Occipital lobe (tissue), 2 donors: ENCODE measurements around the gene CGB7. TPM values are rescaled to one million over a fixed set of nuclear protein-coding genes. Genes with fewer than 3 reads are reported as not detected.
"Not testable (repeated sequence)": the region's sequence is repeated elsewhere in the genome, so short reads cannot be mapped to it uniquely, and the experiment has no call there.

Experiments used
- DNase-seq: peaks from one replicate; lab custom pipeline; 2025; lab: John Stamatoyannopoulos, UW
- total RNA-seq: library from RNA; depleted of rRNA; stranded (reverse); fragments of >200 nt; gene quantifications from one replicate; pipeline ENCODE4 v1.2.3, GENCODE V29; 2014

The CGB7 gene
- total RNA-seq = not detected

- no peak for DNase-seq
Observed at GRCh38 chr19:49057636-49058234, at the start of gene CGB7. TSS of gene CGB7 (minus strand) at chr19:49057749. CDS start at chr19:49055375, 2,374 bp downstream.

DNA sequence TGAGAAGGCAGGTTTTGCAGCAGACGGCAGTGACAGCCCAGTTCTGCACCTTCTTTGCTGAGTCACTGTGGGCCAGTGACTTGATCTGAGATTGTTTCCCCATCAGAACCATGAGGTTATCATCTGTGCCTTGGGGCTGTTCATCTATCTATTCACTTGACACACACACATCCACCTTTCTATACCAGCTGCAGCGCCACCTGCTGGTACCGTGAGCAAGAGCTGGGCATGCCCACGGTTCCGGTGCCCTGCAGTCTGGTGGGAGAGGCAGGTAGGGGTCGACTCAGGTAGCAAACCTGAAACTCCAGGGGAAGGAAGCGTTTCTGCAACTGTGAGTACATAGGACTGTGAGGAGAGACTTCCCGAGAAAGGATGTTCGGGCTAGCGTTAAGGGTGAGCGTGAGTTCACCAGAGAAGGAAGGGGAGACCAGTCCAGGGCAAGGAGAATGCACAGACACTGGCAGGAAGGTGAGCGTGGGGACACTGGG is 49.1 kb upstream of the CGB7 start:
- DNase-seq = peak; percentile 28

DNA sequence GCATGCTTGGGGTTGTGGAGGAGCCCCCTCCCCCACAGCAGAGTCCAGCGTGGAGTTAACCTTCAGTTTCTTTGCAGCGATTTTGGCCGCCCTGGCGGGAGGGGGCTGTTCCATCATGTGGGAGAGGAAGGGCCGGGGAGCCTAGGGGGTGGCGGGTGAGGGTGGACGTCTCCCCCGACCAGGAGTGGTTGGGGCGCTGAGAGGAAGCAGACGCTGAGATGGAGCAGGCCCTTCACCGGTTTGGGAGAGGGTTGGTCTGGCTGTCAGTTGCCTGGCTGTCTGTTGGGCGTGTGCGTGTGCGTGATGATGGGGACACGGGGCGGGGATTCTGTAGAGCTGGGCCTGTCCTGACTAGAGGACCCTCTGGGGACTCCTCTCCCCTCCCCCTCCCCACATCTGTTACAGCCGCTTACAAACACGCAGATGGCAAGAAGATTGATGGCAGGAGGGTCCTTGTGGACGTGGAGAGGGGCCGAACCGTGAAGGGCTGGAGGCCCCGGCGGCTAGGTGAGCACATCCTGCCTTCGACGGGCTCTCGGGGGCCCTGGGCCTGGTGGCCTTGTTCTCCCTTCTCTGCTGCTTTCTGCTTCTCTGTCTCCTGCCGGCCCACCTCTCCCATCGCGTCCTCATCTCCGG is 46.8 kb upstream of the CGB7 start:
- no peak for DNase-seq

DNA sequence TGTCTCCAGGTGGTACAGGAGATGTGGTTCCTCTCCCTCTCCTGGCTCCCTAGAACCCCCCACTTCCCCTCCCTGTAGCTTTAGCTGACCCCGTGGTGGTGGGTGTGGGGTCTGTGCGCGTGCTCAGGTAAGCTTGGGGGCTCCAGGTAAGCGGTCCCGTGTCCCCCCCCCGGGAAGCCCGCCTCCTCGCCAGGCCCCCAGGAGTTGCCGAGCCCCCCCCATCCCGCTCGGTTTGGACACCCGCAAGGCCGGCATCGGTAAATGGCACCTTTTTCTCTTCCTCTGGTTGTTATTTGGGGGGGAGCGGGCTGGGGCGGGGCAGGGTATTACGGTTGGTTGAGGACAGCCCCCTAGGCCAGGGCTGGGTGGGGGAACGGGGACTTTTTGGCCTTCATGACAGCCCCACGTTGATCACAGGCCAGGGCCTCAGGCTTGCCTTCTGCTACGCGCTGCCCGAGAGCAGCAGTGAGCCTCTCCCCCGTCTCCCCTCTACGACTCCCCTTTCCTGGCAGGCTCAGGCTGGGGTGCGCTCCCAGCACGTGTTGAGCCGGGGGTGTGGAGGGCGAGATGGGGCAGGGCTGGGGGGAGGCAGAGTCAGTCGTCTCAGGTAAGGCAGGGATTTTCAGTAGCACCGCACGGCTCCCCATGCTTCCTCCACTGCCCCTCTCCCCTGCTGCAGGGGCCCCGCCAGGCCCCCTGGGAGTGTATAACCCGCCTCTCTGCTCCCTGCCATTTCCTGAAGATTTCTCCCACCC is 46.0 kb upstream of the CGB7 start:
- no peak for DNase-seq

DNA sequence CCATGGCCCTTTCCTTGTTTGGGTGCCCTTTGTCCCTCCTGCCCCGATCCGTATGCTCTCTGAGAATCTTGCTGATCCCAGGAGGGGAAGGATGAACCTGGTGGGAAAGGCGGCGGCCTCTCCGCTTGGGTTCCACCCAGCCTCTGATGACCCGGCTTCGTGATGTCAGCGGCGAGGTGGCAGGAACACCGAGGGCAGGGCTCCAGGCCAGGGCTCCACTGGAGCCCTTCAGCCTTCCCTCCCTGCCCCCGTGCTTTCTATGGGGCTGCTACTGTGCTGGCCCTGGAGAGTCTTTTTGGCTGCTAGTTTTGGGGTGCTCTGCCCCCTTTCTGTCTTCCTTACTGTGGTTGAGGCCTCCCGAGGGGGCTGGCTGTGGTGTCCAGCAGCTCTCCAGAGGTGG is 44.8 kb upstream of the CGB7 start:
- DNase-seq = no peak

GRCh38 chr19:49101160-49101559 is 43.6 kb upstream of the CGB7 start:
- no peak for DNase-seq

DNA sequence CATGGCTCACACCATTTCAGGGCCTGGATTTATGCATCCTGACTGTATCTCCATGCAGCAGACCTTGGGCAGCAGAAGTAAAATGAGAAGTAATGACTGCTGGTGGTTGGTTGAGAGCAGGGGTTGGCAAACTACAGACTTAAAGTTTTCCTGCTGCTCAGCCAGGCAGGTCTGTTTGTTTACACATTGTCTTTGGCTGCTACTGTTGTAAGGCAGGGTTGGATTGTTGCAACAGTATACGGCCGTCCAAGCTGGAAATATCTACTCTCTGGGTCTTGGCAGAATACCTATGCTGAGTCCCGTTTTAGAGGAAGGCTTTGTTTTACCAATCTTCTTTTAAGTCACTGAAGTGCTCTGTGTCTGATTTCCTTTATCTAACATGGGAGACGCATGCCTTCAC is 41.2 kb upstream of the CGB7 start:
- DNase-seq = no peak

DNA sequence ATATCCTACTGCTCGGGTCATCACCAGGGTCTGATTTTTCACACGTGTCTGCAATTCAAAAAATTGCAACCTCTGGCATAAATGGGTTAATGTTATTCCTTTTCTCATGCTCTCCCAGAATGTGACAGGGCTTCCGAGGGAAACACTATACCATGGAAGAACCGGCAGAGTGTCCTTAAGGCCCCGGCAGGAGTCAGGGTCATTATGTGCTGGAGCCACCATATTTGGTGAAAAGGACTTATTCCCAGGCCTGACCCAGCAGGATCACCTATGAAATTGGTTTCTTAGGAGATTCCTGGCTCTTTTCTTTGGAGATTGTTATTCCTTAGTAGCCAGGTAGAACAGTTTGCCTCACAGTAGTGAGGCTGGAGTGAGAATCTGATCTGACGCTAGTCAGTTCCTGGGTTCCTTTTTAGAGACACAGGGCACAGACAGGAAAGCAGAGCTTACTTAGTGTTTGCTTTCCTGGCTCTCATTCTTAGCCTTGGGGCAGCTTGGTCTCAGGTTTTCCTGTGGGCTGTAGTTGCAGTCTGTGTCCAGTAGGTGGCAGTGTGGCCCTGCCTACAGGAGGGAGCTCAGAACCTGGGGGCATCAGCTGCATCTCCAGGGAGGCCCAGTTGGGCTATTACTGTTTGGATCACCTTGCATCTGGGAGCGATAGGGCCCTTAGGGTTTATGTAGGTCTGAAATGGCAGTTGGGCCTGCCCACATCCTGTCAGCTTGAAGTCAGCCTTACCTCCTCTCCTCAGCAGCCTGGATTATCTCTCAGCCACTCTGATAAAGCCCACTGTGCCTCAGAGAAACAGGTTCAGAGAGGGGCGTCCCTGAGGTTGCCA is 40.1 kb upstream of the CGB7 start:
- DNase-seq = peak; percentile 37

- no peak for DNase-seq
Observed at GRCh38 chr19:49094505-49095482, 37.2 kb upstream of the CGB7 start.

DNA sequence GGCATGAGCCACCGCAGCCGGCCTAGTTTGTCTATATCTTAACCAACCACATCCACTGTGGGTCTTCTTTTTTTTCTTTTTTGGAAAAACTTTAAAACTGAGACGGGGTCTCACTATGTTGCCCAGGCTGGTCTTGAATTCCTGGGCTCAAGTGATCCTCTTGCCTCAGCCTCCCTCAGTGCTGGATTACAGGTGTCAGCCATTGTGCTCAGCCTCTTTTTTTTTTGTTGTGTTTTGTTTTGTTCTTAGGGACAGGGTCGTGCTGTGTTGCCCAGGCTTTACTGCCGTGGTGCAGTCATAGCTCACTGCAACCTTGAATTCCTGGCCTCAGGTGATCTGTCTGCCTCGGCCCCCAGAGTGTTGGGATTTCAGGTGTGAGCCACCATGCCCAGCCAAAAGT is 35.1 kb upstream of the CGB7 start:
- DNase-seq = no peak

DNA sequence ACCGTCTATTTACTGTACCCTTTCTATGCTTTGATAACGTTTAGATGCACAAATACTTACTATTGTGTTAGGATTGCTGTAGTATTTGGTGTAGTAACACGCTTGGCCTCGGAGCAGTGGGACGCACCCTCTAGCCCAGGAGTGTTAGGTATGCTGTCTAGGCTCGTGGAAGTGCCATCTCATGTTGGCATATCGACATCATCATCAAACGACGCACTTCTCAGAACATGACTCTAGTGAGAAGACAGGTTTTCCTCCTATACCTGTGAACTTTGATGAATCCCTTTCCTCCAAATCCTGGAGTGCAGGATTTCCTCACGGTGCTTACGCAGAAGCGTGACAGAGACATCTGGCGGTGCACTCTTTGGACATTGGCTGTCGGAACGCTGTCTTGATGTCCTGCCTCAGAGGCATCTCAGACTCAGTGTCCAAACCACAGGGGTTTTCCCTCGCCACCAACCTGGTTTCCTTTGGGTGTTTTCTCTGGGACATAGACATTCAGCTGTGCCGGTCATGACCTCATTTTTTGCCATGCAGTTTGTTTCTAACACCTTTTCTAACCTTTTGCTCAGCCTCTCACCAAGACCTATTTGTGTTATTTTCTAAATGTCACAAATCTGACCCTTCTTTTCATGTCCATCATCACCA is 34.0 kb upstream of the CGB7 start:
- no peak for DNase-seq

- no peak for DNase-seq
Observed at GRCh38 chr19:49086296-49086695, 28.7 kb upstream of the CGB7 start.

DNA sequence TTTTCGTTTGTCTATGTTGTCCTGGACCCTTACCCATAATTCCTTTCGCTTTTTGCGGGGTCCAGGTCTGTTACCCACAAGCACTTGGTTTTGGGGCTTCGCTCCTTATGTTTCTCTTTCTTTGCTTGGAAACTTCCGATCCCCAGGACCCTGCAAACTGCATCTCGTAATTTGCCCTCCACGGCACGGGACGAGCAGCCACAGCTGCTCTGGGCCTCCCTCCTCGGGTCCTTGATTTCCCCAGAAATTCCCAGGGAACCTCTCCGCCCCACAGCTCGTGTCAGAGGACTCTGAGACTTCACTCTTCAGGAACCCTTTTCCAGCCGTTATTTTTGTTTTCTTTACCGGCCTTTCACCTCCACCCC is 28.3 kb upstream of the CGB7 start:
- no peak for DNase-seq

GRCh38 chr19:49085020-49085867 is 27.7 kb upstream of the CGB7 start, which contains the start of gene SNRNP70:
TSS of gene SNRNP70 (plus strand) at chr19:49085451. CDS start at chr19:49086415, 964 bp downstream.
- peak; percentile 95 for DNase-seq

DNA sequence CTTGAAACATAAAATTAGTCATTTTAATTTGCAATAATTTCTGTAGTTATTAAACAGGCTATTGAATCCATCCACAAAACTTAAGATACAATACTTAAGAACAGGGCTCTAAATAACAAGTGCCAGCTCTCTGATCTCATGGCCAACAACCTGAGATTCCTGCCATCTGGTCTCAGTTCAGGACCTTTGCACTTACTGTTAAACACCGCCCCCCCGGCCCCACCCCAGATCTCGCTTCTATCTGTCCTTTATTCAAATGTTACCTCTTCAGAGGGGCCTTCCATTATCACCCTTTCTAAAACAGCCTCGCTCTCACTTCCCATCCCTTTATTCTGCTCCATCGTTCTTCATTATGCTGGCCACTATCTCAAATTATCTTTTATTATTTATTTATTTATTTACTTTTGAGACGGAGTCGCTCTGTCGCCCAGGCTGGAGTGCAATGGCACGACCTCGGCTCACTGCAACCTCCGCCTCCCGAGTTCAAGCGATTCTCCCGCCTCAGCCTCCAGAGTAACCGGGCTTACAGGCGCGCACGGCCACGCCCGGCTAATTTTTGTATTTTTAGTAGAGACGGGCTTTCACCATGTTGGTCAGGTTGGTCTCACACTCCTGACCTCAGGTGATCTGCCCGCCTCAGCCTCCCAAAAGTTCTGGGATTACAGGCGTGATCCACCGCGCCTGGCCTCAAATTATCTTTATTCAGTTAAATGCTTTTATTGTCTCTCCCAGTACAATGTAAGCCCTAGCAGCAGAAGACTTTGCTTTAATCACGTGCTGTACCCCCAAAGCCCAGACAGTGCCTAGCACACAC is 26.9 kb upstream of the CGB7 start:
- no peak for DNase-seq

DNA sequence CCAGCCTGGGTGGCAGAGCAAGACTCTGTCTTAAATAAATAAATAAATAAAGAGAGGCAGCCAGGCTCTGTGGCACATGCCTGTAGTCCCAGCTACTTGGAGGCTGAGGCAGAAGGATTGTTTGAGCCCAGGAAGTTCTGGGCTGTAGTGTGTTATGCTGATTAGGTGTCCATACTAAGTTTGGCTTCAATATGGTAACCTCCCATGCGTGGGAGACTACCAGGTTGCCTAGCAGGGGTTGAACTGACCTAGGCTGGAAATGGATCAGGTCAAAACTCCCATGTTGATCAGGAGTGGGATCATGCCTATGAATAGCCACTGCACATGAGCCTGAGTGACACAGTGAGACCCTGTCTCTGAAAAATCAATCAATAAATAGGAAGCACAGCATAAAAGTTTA is 23.7 kb upstream of the CGB7 start:
- no peak for DNase-seq

DNA sequence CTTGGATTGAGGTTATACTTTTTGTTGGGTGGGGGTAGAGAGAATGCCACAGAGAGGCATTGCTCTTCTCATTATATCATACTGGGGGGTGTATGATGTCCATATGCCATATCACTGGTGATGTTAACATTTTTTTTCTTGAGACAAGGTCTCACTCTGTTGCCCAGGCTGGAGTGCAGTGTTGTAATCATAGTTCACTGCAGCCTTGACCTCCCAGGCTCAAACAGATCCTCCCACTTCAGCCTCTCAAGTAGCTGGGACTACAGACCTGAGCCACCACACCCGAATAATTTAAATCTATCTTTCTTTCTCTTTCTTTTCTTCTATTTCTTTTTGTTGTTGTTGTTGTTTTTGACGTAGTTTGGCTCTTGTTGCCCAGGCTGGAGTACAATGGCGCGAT is 22.8 kb upstream of the CGB7 start:
- no peak for DNase-seq

DNA sequence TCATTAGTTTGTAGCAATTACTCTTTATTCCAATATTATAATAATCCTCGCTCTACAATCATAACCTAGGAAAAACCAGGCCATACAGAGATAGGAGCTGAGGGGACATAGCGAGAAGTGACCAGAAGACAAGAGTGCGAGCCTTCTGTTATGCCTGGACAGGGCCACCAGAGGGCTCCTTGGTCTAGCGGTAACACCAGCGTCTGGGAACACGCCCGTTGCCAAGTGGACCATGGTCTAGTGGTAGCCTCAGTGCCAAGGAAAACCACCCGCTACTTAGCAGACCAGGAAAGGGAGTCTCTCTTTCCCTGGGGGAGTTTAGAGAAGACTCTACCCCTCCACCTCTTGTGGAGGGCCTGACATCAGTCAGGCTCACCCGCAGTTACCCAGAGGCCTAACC is 17.3 kb upstream of the CGB7 start:
- not testable (repeated sequence) for DNase-seq
